GM12865 (cell line): ENCODE data around the gene LHX4.

Source experiments
- DNase-seq: peaks from one replicate; pipeline ENCODE4 v3.0.0; 2010; ENCODE audit warnings: low read depth
- H3K4me3 ChIP-seq: 2 replicates; pipeline ENCODE4 v1.5.1; 2011; ENCODE audit warnings: mild to moderate bottlenecking, low read depth, low read length, control low read depth
- TF ChIP-seq, protein P1 (sequence below): IDR thresholded peaks from 2 replicates; pipeline ENCODE4 v1.5.1; 2011; ENCODE audit warnings: low read length, control low read depth, low read depth, inconsistent platforms; ENCODE audit not compliant: insufficient read depth; ENCODE audit errors: missing control alignments

Gene LHX4

DNA sequence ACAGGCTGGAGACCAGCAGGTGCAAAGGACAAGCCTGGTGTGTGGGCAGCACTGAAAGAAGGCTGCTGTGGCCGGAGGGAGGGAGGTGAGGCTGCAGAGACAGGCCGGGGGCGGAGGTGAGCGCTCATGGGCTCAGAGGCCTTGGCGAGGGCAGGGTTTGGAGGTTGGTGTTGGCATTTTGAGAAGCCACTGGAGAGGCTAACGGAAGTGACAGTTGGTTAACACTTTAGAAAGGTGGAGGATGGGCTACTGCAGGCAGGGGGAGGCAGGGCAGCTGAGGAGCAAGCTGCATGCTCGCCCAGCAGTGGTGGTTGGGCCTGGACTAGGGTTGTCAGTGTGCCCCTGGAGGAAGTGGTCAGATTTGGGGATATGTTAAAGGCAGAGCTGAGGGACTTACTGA lies 37.9 kb upstream of the LHX4 start:
- no peak for DNase-seq
- no peak overlapping the region for H3K4me3 ChIP-seq
- TF ChIP-seq, protein P1, sequence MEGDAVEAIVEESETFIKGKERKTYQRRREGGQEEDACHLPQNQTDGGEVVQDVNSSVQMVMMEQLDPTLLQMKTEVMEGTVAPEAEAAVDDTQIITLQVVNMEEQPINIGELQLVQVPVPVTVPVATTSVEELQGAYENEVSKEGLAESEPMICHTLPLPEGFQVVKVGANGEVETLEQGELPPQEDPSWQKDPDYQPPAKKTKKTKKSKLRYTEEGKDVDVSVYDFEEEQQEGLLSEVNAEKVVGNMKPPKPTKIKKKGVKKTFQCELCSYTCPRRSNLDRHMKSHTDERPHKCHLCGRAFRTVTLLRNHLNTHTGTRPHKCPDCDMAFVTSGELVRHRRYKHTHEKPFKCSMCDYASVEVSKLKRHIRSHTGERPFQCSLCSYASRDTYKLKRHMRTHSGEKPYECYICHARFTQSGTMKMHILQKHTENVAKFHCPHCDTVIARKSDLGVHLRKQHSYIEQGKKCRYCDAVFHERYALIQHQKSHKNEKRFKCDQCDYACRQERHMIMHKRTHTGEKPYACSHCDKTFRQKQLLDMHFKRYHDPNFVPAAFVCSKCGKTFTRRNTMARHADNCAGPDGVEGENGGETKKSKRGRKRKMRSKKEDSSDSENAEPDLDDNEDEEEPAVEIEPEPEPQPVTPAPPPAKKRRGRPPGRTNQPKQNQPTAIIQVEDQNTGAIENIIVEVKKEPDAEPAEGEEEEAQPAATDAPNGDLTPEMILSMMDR, result no peak

DNA sequence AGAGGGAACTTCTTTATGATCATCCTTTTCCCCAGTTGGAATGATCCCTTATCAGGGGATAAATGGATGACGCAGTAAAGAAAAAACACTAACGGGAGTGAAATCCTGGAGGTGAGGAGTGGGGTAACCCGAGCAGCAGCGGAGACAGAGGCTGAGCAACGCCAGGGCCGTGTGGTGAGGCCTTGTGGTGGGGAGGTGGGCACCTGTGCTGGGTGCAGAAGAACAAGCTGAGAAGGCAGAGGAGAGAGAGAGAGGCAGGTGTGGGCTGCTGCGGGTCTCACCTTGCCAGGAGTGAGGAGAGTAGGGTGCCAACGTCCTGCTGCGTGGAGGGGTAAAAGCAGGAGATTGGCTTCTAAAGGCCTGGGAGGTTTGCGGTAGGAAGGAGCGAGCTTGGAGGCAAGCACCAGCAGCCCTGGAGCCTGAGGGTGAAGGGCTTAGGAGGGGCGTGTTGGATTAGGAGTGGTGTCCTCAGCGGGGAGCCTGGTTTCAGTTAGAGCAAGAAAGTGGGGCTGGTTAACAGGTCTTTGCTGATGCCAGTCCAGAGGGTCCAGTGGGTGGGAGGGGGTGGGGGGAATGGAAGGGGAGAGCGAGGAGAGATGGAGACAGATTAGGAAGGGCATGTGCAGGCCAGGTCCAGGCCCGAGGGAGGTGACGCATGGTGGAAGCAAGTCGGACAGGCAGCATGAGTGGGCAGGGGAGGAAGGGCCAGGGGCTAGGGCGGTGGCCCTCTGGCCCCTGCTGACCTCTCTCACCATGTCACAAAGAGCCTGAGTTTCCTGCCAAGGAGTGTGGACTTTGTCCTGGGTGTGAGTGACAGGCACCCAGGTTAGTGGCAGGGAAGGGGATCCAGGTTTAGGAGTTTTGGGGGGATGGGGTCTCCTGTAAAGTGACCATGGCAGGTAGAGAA lies 36.7 kb upstream of the LHX4 start:
- no peak for DNase-seq
- H3K4me3 ChIP-seq, result no peak overlapping the region
- TF ChIP-seq, protein P1, result no peak

DNA sequence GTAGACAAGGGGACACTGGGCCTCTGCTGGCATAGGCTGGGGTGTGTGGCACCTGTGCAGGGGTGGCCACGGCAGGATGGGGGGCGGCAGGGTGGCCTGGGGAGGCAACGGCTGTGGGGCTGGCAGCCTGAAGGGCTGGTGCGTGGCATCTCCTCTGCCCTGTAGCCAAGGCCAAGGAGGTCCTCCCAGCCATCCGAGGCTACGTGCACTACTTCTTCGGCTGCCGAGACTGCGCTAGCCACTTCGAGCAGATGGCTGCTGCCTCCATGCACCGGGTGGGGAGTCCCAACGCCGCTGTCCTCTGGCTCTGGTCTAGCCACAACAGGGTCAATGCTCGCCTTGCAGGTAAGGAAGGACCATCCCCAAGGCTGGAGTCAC lies 36.0 kb upstream of the LHX4 start:
- TF ChIP-seq, protein P1, result no peak
- no peak overlapping the region for H3K4me3 ChIP-seq
- DNase-seq, result no peak

DNA sequence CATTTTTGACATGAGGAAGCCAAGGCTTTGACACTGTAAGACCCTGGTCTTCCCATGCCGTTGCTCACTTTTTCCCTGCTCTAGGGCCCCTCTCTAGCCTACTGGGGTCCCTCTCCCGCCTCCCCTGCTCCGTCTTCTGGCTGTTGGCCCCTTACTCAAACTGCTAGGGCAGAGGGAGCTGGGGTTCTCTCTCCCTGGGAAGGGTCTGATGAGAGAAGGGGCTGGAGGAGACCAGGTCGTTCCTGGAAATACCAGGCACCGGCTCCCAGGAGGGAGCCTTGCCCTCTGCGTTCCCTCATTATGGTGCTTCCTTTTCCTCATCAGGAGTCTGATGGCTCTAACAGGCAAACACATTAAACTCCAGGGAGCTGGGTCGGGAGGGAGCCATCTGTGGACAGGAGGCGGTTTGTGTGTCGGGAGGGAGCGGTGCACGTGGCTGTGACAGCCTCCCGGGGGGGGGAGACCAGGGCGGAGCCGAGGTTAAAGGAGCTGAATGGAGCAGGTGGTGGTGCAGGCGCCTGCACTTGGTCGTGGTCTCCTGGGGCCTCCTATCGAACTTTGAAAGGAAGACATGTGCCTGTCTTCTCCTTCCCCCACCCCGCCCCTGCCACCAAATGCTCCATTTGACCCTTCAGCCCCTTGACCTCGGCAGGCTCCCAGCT lies 35.4 kb upstream of the LHX4 start:
- no peak for DNase-seq
- H3K4me3 ChIP-seq, result no peak overlapping the region
- TF ChIP-seq, protein P1, result no peak

DNA sequence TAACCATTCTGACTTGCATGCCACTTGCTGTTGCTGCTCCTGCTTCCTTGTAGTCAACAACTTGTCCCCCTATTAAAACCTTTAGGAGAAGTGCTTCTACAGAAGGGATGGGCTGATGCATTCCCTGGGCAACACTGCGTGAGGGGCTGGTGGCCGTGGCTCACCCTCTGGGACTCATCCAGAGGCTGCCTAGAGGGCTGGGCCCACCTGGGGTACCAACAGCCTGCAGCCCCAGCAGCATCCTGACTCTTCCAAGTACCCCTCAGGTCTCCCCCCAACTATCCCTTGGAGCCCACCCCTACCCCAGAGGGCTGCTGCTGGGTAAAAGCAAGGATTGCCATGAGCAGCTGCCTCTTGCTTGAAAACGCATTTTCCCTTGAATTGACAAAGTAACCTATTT lies 34.7 kb upstream of the LHX4 start:
- TF ChIP-seq, protein P1, result no peak
- DNase-seq, result no peak
- H3K4me3 ChIP-seq, result no peak overlapping the region

DNA sequence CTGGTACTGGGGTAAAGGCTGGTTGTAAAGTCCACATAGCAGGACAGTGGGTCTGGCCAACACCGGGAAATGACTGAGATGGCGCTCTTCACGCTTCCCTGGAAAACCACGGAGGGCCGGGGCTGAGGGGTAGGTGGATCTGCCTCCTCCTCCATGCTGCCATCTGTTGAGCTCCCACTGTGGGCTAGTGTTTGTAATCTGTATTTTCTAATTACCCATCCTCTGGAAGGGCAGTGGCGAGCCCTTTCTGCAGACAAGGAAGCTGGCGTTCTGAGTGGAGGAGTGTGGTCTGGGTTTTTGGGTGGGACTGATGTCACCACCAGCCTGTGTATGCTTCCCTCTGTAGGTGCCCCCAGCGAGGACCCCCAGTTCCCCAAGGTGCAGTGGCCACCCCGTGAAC lies 34.1 kb upstream of the LHX4 start:
- TF ChIP-seq, protein P1, result no peak
- no peak for DNase-seq
- H3K4me3 ChIP-seq, result no peak overlapping the region

DNA sequence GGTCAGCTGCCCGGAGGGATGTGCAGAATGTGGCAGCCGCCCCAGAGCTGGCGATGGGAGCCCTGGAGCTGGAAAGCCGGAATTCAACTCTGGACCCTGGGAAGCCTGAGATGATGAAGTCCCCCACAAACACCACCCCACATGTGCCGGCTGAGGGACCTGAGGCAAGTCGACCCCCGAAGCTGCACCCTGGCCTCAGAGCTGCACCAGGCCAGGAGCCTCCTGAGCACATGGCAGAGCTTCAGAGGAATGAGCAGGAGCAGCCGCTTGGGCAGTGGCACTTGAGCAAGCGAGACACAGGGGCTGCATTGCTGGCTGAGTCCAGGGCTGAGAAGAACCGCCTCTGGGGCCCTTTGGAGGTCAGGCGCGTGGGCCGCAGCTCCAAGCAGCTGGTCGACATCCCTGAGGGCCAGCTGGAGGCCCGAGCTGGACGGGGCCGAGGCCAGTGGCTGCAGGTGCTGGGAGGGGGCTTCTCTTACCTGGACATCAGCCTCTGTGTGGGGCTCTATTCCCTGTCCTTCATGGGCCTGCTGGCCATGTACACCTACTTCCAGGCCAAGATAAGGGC lies 33.5 kb upstream of the LHX4 start:
- TF ChIP-seq, protein P1, result no peak
- DNase-seq, result no peak
- no peak overlapping the region for H3K4me3 ChIP-seq
